Endodermal cell (in vitro differentiated cells): ENCODE results near the gene NGEF. TPM values are rescaled to one million over a fixed set of nuclear protein-coding genes. Genes with fewer than 3 reads are reported as not detected.

Source experiments
- DNase-seq: peaks from one replicate; pipeline ENCODE4 v3.0.0-alpha.2; 2017
- H3K27ac ChIP-seq: 2 replicates; pipeline ENCODE4 v1.5.1; 2013; ENCODE audit warnings: mild to moderate bottlenecking, low read depth, low read length, moderate library complexity
- H3K27me3 ChIP-seq: 2 replicates; pipeline ENCODE4 v1.6.1; 2013; ENCODE audit warnings: mild to moderate bottlenecking, low read length, moderate library complexity; ENCODE audit not compliant: insufficient read depth, control insufficient read depth, poor library complexity, severe bottlenecking
- H3K36me3 ChIP-seq: 2 replicates; pipeline ENCODE4 v1.7.0; 2013; ENCODE audit warnings: mild to moderate bottlenecking, low read length, moderate library complexity; ENCODE audit not compliant: control insufficient read depth, insufficient read depth
- H3K4me1 ChIP-seq: one replicate; pipeline ENCODE4 v1.7.0; 2013; ENCODE audit warnings: low read length; ENCODE audit not compliant: control insufficient read depth, insufficient read depth
- H3K4me3 ChIP-seq: 2 replicates; pipeline ENCODE4 v1.5.1; 2013; ENCODE audit warnings: mild to moderate bottlenecking, low read length, moderate library complexity
- H3K9ac ChIP-seq: 2 replicates; pipeline ENCODE4 v1.6.1; 2013; ENCODE audit warnings: mild to moderate bottlenecking, low read length, moderate library complexity; ENCODE audit not compliant: poor library complexity, severe bottlenecking; ENCODE audit errors: extremely low read depth
- H3K9me3 ChIP-seq: 2 replicates; pipeline ENCODE4 v1.6.1; 2013; ENCODE audit warnings: mild to moderate bottlenecking, low read length, moderate library complexity; ENCODE audit not compliant: control insufficient read depth
- H3K27ac Mint-ChIP-seq: 2 replicates; pipeline ENCODE4 v1.8.0; 2020; ENCODE audit warnings: mixed read lengths
- H3K27me3 Mint-ChIP-seq: 2 replicates; pipeline ENCODE4 v1.8.0; 2021; ENCODE audit warnings: mild to moderate bottlenecking, mixed read lengths; ENCODE audit not compliant: insufficient read depth
- H3K36me3 Mint-ChIP-seq: 2 replicates; pipeline ENCODE4 v1.8.0; 2020; ENCODE audit warnings: low read depth, mixed read lengths
- H3K4me1 Mint-ChIP-seq: 2 replicates; pipeline ENCODE4 v1.8.0; 2020; ENCODE audit warnings: mixed read lengths
- H3K4me3 Mint-ChIP-seq: 2 replicates; pipeline ENCODE4 v1.8.0; 2020; ENCODE audit warnings: mild to moderate bottlenecking, moderate library complexity, mixed read lengths
- H3K9me3 Mint-ChIP-seq: 2 replicates; pipeline ENCODE4 v1.8.0; 2020; ENCODE audit warnings: mild to moderate bottlenecking, mixed read lengths
- WGBS, 2 experiments: methylation state at CpG; one replicate each; pipeline versions ENCODE4 v1.1.5 to v1.1.7; 2013; ENCODE audit warnings: missing lambda C conversion rate in 2 of 2, mixed read lengths in 1 of 2; ENCODE audit not compliant: insufficient coverage in 1 of 2, insufficient read length in 1 of 2; 5-methylcytosine and 5-hydroxymethylcytosine counted together
- total RNA-seq, 2 donors: library from RNA; stranded (reverse); fragmentation: NEBNext Ultra II Directional in 1 of 2; extraction: Animal tissue kit (Norgen Biotek cat#: 25700) in 1 of 2; gene quantifications; 2 replicates in 1 of 2; 3 replicates in 1 of 2; pipeline ENCODE4 v1.2.1, GENCODE V29; 2021
- TF ChIP-seq, protein P1 (sequence below): fragments of 200-600 bp; sonication (generic); conservative IDR thresholded peaks from 2 replicates; pipeline ENCODE4 v1.5.0; 2021; ENCODE audit warnings: antibody characterized with exemption, mild to moderate bottlenecking

NGEF gene
- total RNA-seq, 2 donors from 2014 or later: 1.8 to 2.9 TPM

DNA sequence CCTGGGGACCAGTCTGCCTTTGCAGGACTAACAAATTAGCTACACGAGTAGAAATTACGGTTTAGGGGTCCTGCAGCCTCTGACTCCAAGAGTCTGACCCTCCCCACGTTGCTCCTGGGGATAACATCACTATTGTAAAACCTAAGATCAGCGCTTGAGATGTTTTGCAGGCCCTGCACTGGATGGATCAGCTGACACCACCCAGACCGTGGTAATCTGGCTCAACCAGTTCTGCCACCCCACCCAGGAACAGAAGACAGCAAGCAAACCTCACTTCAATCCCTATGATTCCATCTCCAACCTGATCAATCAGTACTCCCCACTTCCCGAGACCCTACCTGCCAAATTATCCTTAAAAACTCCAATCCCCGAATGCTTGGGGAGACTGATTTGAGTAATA, 31.7 kb downstream of the NGEF start:
- peaks cover 5% of the 10 kb centered on the region for H3K9me3 ChIP-seq
- no peak overlapping the region for H3K27ac ChIP-seq
- no peak overlapping the region for H3K4me3 ChIP-seq
- TF ChIP-seq, protein P1, sequence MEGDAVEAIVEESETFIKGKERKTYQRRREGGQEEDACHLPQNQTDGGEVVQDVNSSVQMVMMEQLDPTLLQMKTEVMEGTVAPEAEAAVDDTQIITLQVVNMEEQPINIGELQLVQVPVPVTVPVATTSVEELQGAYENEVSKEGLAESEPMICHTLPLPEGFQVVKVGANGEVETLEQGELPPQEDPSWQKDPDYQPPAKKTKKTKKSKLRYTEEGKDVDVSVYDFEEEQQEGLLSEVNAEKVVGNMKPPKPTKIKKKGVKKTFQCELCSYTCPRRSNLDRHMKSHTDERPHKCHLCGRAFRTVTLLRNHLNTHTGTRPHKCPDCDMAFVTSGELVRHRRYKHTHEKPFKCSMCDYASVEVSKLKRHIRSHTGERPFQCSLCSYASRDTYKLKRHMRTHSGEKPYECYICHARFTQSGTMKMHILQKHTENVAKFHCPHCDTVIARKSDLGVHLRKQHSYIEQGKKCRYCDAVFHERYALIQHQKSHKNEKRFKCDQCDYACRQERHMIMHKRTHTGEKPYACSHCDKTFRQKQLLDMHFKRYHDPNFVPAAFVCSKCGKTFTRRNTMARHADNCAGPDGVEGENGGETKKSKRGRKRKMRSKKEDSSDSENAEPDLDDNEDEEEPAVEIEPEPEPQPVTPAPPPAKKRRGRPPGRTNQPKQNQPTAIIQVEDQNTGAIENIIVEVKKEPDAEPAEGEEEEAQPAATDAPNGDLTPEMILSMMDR: no peak
- H3K4me3 Mint-ChIP-seq: no peak overlapping the region
- no peaks in the 10 kb centered on the region for H3K27me3 ChIP-seq
- WGBS, 2 experiments: 86 to 90% methylated on average over 7 of the region's 7 CpGs
- no peaks in the 10 kb centered on the region for H3K36me3 Mint-ChIP-seq
- peak; percentile 44 for DNase-seq
- no peaks in the 10 kb centered on the region for H3K4me1 ChIP-seq
- H3K9me3 Mint-ChIP-seq: peaks cover 5% of the 10 kb centered on the region
- peaks cover 12% of the 10 kb centered on the region for H3K4me1 Mint-ChIP-seq
- H3K36me3 ChIP-seq: no peaks in the 10 kb centered on the region
- no peaks in the 10 kb centered on the region for H3K27me3 Mint-ChIP-seq
- H3K27ac Mint-ChIP-seq: no peak overlapping the region
- no peak overlapping the region for H3K9ac ChIP-seq

DNA sequence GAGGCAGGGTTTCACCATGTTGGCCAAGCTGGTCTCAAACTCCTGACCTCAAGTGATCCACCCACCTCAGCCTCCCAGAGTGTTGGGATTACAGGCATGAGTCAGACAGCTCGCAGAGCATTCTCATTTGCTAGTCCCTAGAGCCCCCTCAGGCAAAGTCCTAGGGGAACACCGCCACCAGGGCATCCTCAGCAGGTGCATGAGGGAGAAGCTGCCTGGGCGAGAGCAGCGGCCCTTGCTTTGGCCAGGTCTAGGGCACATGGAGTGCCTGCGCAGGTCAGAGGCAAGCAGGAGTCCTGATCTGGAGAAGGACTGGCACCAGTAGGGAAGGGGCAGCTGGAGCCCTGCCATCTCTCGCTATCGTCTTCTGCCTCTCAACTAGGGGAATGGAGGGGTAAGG, 32.4 kb downstream of the NGEF start:
- H3K4me3 Mint-ChIP-seq: no peak overlapping the region
- peaks cover 12% of the 10 kb centered on the region for H3K4me1 Mint-ChIP-seq
- Histone ChIP-seq H3K36me3 (no peaks in the 10 kb centered on the region), H3K9me3 (no peaks in the 10 kb centered on the region), H3K4me1 (no peaks in the 10 kb centered on the region), H3K27me3 (no peaks in the 10 kb centered on the region), H3K4me3 (no peak overlapping the region), H3K9ac (no peak overlapping the region), H3K27ac (no peak overlapping the region)
- TF ChIP-seq, protein P1: no peak
- H3K36me3 Mint-ChIP-seq: no peaks in the 10 kb centered on the region
- H3K9me3 Mint-ChIP-seq: no peaks in the 10 kb centered on the region
- 90 to 91% methylated on average over 4 to 7 of the region's 7 CpGs for WGBS, 2 experiments
- H3K27me3 Mint-ChIP-seq: peaks cover 2% of the 10 kb centered on the region
- peak; percentile 51 for DNase-seq
- no peak overlapping the region for H3K27ac Mint-ChIP-seq

DNA sequence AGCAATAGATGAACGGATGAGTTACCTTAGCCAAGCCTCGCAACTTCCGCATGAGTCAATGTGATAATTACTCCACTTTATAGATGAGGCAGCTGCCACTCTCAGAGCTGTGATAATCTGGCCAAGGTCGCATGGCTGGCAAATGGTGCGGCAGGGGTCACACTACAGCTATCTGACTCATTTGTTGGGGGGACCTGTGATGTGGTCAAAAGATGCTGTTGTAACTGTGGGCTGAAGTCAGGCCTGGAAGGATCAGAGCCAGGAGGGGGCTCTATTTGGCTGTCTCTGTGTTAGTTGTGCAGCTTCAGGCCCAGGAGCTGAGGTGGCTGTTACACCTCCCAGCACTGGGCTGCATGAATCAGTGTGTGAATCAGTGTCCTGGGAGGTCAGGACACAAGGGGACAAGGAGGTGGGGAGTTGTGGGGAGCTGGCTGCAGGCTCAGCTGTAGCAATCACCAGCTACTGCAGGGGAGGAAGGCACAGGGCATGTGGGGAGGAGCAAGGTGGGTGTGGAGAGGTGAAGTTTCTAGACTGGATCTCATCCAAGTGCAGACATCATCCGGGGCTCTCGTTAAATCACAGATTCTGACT, 33.1 kb downstream of the NGEF start:
- H3K4me1 ChIP-seq: no peaks in the 10 kb centered on the region
- H3K36me3 Mint-ChIP-seq: no peaks in the 10 kb centered on the region
- no peak overlapping the region for H3K4me3 Mint-ChIP-seq
- WGBS, 2 experiments: 81 to 88% methylated on average over 4 to 7 of the region's 7 CpGs
- peak; percentile 57 for DNase-seq
- no peaks in the 10 kb centered on the region for H3K36me3 ChIP-seq
- H3K9me3 Mint-ChIP-seq: no peaks in the 10 kb centered on the region
- no peak overlapping the region for H3K27ac ChIP-seq
- peaks cover 12% of the 10 kb centered on the region for H3K4me1 Mint-ChIP-seq
- H3K27me3 Mint-ChIP-seq: peaks cover 2% of the 10 kb centered on the region
- H3K9me3 ChIP-seq: no peaks in the 10 kb centered on the region
- no peaks in the 10 kb centered on the region for H3K27me3 ChIP-seq
- H3K9ac ChIP-seq: no peak overlapping the region
- TF ChIP-seq, protein P1: no peak
- no peak overlapping the region for H3K4me3 ChIP-seq
- no peak overlapping the region for H3K27ac Mint-ChIP-seq
